BJ (cell line): Measurements from ENCODE around the gene LIPT1. TPM values are rescaled to one million over a fixed set of nuclear protein-coding genes. Genes with fewer than 3 reads are reported as not detected.
"Not testable (repeated sequence)": the region's sequence is repeated elsewhere in the genome, so short reads cannot be mapped to it uniquely, and the experiment has no call there.

Experiments
- CTCF ChIA-PET: fragments of 350-600 bp; formaldehyde crosslinking; extraction: SDS; loops from one replicate; lab custom pipeline; 2021; ENCODE audit warnings: antibody characterized with exemption, inconsistent platforms; lab: Yijun Ruan, JAX
- POLR2A ChIA-PET: fragments of 300-600 bp; sonication (Branson Sonifier 250); formaldehyde crosslinking; extraction: SDS; loops from one replicate; lab custom pipeline; 2021; ENCODE audit warnings: antibody characterized with exemption; lab: Charles Lee
- DNase-seq: peaks from one replicate; pipeline ENCODE4 v3.0.0-alpha.2; 2011; ENCODE audit warnings: low read depth
- H3K27me3 ChIP-seq: 2 replicates; pipeline ENCODE4 v1.6.0; 2011; ENCODE audit warnings: low read length; ENCODE audit not compliant: control insufficient read depth, insufficient read depth
- H3K36me3 ChIP-seq: 2 replicates; pipeline ENCODE4 v1.5.1; 2011; ENCODE audit warnings: low read length; ENCODE audit not compliant: control insufficient read depth, insufficient read depth
- H3K4me3 ChIP-seq: 2 replicates; pipeline ENCODE4 v1.5.1; 2011; ENCODE audit warnings: low read depth, mild to moderate bottlenecking, control low read depth, low read length
- polyA plus RNA-seq: library from polyadenylated mRNA; depleted of rRNA; stranded (reverse); fragments of >200 nt; gene quantifications from 2 replicates; pipeline ENCODE4 v1.2.3, GENCODE V29; 2011
- TF ChIP-seq, protein P1 (sequence below): IDR thresholded peaks from 2 replicates; pipeline ENCODE4 v1.5.1; 2011; ENCODE audit warnings: low read depth, mild to moderate bottlenecking, control low read depth, inconsistent platforms, low read length, moderate library complexity; ENCODE audit not compliant: insufficient read depth

Gene LIPT1
- polyA plus RNA-seq, 1 experiment, result 2.4 TPM

DNA sequence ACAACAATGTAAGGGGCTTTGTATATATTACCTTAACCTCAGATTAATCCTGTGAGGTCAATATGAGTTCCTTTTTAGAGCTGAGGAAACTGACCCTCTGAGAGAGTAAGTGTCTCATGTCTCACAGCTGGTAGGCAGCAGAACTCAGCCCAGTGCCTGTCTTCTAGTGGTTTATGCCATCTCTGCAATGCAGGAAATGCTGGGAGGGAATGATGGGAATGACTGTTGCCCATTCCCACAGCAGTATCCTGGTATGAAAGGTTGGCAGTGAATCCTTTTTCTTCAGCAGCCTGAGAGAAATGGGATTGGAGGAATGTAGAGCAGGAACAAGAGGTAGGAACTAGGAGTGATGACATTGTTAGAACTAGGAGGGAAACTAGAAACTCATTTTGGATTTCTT is 32.2 kb downstream of the LIPT1 start:
- no peaks in the 10 kb centered on the region for H3K27me3 ChIP-seq
- POLR2A ChIA-PET, result no interaction called here

GRCh38 chr2:99188357-99188756 is 33.6 kb downstream of the LIPT1 start:
- POLR2A ChIA-PET, result no interaction called here
- CTCF ChIA-PET, result interaction anchor here (0.6 to 0.7 kb wide), 2 partner anchors 59 to 129 kb away, joined by 3 read pairs; no protein-coding TSS in a partner anchor
- TF ChIP-seq, protein P1, sequence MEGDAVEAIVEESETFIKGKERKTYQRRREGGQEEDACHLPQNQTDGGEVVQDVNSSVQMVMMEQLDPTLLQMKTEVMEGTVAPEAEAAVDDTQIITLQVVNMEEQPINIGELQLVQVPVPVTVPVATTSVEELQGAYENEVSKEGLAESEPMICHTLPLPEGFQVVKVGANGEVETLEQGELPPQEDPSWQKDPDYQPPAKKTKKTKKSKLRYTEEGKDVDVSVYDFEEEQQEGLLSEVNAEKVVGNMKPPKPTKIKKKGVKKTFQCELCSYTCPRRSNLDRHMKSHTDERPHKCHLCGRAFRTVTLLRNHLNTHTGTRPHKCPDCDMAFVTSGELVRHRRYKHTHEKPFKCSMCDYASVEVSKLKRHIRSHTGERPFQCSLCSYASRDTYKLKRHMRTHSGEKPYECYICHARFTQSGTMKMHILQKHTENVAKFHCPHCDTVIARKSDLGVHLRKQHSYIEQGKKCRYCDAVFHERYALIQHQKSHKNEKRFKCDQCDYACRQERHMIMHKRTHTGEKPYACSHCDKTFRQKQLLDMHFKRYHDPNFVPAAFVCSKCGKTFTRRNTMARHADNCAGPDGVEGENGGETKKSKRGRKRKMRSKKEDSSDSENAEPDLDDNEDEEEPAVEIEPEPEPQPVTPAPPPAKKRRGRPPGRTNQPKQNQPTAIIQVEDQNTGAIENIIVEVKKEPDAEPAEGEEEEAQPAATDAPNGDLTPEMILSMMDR, result no peak
- Histone ChIP-seq H3K27me3 (no peaks in the 10 kb centered on the region), H3K4me3 (no peak overlapping the region), H3K36me3 (no peaks in the 10 kb centered on the region)
- no peak for DNase-seq

More for the DNA sequence above, 32.2 kb downstream of the LIPT1 start:
- no peak for DNase-seq
- CTCF ChIA-PET, result no interaction called here
- TF ChIP-seq, protein P1, result no peak
- Histone ChIP-seq H3K36me3 (no peaks in the 10 kb centered on the region), H3K4me3 (no peak overlapping the region)

GRCh38 chr2:99190548-99190947 is 35.8 kb downstream of the LIPT1 start:
- POLR2A ChIA-PET, result no interaction called here
- CTCF ChIA-PET, result no interaction called here
- DNase-seq, result no peak
- TF ChIP-seq, protein P1, result no peak
- no peaks in the 10 kb centered on the region for H3K36me3 ChIP-seq
- no peaks in the 10 kb centered on the region for H3K27me3 ChIP-seq
- H3K4me3 ChIP-seq, result no peak overlapping the region

DNA sequence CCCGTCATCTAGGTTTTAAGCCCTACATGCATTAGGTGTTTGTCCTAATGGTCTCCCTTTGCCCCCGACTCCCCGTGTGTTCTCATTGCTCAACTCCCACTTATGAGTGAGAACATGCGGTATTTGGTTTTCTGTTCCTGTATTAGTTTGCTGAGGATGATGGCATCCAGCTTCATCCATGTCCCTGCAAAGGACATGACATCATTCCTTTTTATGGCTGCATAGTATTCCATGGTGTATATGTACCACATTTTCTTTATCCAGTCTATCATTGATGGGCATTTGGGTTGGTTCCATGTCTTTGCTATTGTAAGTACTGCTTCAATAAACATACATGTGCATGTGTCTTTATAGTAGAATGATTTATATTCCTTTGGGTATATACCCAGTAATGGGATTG is 37.6 kb downstream of the LIPT1 start:
- CTCF ChIA-PET, DNase-seq, H3K27me3 ChIP-seq, POLR2A ChIA-PET, H3K4me3 ChIP-seq, H3K36me3 ChIP-seq: not testable (repeated sequence)

- Histone ChIP-seq H3K4me3 (no peak overlapping the region), H3K27me3 (no peaks in the 10 kb centered on the region), H3K36me3 (peaks cover 1% of the 10 kb centered on the region; the same call in 1 of the 2 replicates)
- no peak for DNase-seq
- CTCF ChIA-PET, result interaction anchor here (1.3 kb wide), 1 partner anchor 18 kb away, joined by 4 read pairs; the partner anchor contains the start of genes MITD1 and MRPL30
- TF ChIP-seq, protein P1, result no peak
- POLR2A ChIA-PET, result no interaction called here
Measured at GRCh38 chr2:99198103-99198841, 43.5 kb downstream of the LIPT1 start.
